ENCODE results near the gene ABCG4.

DNA sequence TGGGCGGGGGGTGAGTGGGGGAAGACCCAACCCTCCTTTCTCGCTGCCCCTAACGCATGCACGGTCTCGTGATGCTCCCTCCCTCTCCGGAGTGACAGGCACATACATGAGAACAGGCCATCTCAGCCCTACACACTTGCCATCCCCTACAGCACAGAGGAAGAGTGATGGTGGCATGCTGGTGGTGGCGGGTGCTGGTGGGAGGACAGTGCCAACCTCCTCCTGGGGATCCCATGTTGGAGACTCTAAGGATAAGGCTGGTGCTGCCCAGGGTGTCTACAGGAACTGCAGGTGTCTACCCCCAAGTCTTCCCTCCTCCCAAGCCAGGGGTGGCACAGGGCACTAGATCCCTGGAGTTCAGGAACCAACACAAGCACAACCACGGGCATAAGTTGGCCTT is 13.0 kb downstream of the ABCG4 start:
- no peak for TF ChIP-seq CREB1 (IDR thresholded peaks at IDR 0.05)
- TF ChIP-seq, protein P1, sequence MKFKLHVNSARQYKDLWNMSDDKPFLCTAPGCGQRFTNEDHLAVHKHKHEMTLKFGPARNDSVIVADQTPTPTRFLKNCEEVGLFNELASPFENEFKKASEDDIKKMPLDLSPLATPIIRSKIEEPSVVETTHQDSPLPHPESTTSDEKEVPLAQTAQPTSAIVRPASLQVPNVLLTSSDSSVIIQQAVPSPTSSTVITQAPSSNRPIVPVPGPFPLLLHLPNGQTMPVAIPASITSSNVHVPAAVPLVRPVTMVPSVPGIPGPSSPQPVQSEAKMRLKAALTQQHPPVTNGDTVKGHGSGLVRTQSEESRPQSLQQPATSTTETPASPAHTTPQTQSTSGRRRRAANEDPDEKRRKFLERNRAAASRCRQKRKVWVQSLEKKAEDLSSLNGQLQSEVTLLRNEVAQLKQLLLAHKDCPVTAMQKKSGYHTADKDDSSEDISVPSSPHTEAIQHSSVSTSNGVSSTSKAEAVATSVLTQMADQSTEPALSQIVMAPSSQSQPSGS (IDR thresholded peaks at IDR 0.05; ENCODE audit: low read length) = no peak

All from H1 (cell line).